Measurements from ENCODE around the gene ADRA2C.

GRCh38 chr4:3810796-3811485 lies 44.8 kb downstream of the ADRA2C start:
- TF ChIP-seq CTCF (conservative IDR thresholded peaks at IDR 0.05; ENCODE audit: low read depth, low read length) (no peak), EZH2phosphoT487 (IDR thresholded peaks at IDR 0.05; ENCODE audit: borderline replicate concordance, low read length) (no peak)
